IPS DF 6.9 (cell line): ENCODE measurements around the gene CHRNB2.

Experiments used
- DNase-seq: peaks from one replicate; pipeline ENCODE4 v3.0.0-alpha.2; 2013; ENCODE audit warnings: low read depth, low spot score
- H3K27ac ChIP-seq: one replicate; pipeline ENCODE4 v1.5.1; 2013; ENCODE audit warnings: low read length, control low read depth
- H3K27me3 ChIP-seq: 2 replicates; pipeline ENCODE4 v1.6.1; 2013; ENCODE audit warnings: mild to moderate bottlenecking, low read length; ENCODE audit not compliant: control insufficient read depth, insufficient read depth
- H3K36me3 ChIP-seq: 2 replicates; pipeline ENCODE4 v1.6.1; 2013; ENCODE audit warnings: low read length; ENCODE audit not compliant: control insufficient read depth, insufficient read depth
- H3K4me1 ChIP-seq: 2 replicates; pipeline ENCODE4 v1.6.1; 2013; ENCODE audit warnings: low read length; ENCODE audit not compliant: control insufficient read depth, insufficient read depth
- H3K4me3 ChIP-seq: 2 replicates; pipeline ENCODE4 v1.5.1; 2013; ENCODE audit warnings: mild to moderate bottlenecking, low read length
- H3K9me3 ChIP-seq: 2 replicates; pipeline ENCODE4 v1.6.1; 2013; ENCODE audit warnings: low read length, inconsistent platforms; ENCODE audit not compliant: control insufficient read depth, insufficient read depth
- WGBS: extraction: QIAGEN DNeasy Blood & Tissue Kit; methylation state at CpG from one replicate; pipeline ENCODE4 v1.1.7; 2013; ENCODE audit warnings: mixed read lengths, missing lambda C conversion rate; ENCODE audit not compliant: insufficient read length, insufficient coverage; 5-methylcytosine and 5-hydroxymethylcytosine counted together

Gene CHRNB2

DNA sequence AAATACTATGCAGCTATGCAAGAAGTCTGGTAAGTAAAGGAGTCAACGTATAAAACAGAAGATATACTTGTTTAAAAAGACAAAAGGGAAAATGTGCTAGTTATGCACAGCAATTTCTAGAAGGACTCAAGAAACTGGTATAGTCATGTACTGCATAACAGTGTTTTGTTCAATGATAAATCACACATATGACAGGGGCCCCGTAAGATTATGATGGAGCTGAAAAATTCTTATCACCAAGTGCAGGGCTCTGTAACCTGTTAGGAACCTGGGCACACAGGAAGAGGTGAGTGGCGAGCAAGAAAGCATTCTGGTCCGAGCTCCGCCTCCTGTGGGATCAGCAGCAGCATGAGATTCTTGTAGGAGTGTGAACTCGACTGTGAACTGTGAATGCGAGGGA is 27.2 kb downstream of the CHRNB2 start:
- Histone ChIP-seq H3K4me1 (no peaks in the 10 kb centered on the region), H3K36me3 (peaks cover 31% of the 10 kb centered on the region), H3K9me3 (no peaks in the 10 kb centered on the region), H3K27me3 (no peaks in the 10 kb centered on the region), H3K27ac (no peak overlapping the region), H3K4me3 (no peak overlapping the region)
- DNase-seq = no peak
- no CpG with 5 or more reads among the region's 7 CpGs for WGBS

DNA sequence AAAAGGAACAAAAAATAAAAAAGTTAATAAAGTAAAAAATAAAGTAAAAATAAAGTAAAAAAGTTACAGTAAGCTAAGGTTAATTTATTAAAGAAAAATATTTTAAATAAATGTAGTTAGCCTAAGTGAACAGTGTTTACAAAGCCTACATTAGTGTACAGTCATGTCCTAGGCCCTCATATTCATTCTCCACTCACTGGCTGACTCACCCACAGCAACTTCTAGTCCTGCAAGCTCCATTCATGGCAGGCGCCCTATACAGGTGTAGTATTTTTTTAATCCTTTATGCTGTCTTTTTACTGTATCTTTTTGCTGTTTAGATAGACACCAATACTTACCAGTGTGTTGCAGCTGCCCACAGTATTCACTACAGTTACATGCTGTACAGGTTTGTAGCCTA is 28.0 kb downstream of the CHRNB2 start:
- H3K27ac ChIP-seq = no peak overlapping the region
- no peak for DNase-seq
- no peaks in the 10 kb centered on the region for H3K9me3 ChIP-seq
- no peaks in the 10 kb centered on the region for H3K4me1 ChIP-seq
- WGBS = no CpG with 5 or more reads among the region's 1 CpG
- peaks cover 26% of the 10 kb centered on the region for H3K36me3 ChIP-seq
- no peaks in the 10 kb centered on the region for H3K27me3 ChIP-seq
- H3K4me3 ChIP-seq = no peak overlapping the region

DNA sequence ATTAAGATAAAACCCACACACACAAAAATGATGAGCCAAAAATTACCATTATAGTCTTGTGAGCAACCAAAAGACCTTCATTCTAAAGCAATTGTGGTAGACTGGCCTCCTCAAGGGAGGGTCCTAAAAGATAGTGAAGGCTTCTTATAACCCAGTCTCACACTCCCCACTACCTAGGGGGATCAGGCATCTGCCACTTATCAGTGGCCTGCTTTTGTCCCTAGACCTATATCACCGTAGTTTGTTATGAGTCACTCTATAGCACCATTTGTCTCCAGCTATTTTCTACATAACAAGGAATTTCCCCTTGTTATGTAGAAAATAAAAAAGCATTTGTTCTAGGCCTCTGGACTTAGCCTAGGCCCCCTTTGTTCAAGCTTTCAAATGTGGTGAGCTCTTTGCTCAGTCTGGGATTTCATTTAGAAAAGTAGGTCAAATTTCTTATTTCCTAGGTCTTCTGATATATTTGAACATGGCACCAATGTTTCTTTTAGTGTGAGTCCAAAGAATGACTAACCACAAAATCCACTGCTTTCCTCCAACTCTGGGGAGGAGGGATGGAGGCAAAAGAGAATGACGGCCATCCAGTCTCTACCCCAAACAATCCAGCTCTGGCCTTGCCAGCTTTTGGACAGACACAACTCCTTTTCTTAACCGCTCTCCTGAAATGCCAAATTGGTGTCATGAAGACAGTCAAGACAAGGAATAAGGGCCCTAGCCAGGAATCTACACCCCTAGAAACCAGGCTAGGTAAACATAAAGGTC is 31.5 kb downstream of the CHRNB2 start:
- whole genome bisulfite sequencing = no CpG with 5 or more reads among the region's 3 CpGs
- no peak overlapping the region for H3K4me3 ChIP-seq
- DNase-seq = no peak
- no peaks in the 10 kb centered on the region for H3K9me3 ChIP-seq
- no peaks in the 10 kb centered on the region for H3K4me1 ChIP-seq
- no peak overlapping the region for H3K27ac ChIP-seq
- no peaks in the 10 kb centered on the region for H3K27me3 ChIP-seq
- peaks cover 33% of the 10 kb centered on the region for H3K36me3 ChIP-seq

DNA sequence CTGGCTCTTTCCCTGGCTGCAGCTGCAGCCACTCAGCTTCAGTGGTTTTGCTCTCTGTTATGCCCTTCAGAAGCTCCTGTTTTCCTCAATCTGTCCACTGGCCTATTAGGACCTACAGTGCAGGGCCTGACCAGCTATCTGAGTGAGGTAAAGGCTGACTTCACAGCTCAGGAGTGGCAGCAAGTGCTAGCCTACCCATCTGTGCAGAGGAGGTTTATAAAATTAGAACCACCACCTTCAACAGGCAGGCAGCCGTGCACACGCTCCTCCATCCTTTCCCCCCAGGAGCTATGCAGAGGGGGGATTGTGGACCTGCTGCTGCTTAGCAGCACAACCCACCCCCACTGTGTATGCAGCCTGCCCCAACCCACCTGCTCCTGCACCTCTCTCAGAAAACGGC is 32.1 kb downstream of the CHRNB2 start:
- no peak overlapping the region for H3K27ac ChIP-seq
- H3K36me3 ChIP-seq = peaks cover 33% of the 10 kb centered on the region
- no peaks in the 10 kb centered on the region for H3K27me3 ChIP-seq
- WGBS = no CpG with 5 or more reads among the region's 3 CpGs
- DNase-seq = no peak
- H3K9me3 ChIP-seq = no peaks in the 10 kb centered on the region
- H3K4me3 ChIP-seq = no peak overlapping the region
- no peaks in the 10 kb centered on the region for H3K4me1 ChIP-seq

DNA sequence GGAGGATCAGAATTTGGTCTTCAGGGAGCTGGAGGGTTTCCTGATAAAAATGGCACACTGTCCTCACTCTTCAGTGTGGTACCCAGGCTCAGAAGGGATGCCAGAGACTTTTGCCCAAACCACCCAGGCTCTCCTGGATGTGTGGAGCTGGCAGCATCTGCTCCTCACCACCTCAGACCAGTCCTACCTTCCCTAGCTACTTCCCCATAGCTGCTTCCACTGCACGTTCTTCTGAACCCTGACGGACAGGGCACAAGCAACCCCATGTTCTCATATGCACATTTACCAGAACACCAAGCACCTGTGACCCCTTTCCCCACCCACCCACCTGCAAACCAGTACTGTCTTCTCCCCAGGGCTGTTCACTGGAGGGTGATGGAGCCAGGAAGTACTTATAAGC is 35.7 kb downstream of the CHRNB2 start:
- Histone ChIP-seq H3K9me3 (no peaks in the 10 kb centered on the region), H3K4me1 (no peaks in the 10 kb centered on the region), H3K4me3 (no peak overlapping the region), H3K36me3 (peaks cover 12% of the 10 kb centered on the region; the same call in 1 of the 2 replicates), H3K27ac (no peak overlapping the region), H3K27me3 (no peaks in the 10 kb centered on the region)
- no peak for DNase-seq
- WGBS = no CpG with 5 or more reads among the region's 2 CpGs

DNA sequence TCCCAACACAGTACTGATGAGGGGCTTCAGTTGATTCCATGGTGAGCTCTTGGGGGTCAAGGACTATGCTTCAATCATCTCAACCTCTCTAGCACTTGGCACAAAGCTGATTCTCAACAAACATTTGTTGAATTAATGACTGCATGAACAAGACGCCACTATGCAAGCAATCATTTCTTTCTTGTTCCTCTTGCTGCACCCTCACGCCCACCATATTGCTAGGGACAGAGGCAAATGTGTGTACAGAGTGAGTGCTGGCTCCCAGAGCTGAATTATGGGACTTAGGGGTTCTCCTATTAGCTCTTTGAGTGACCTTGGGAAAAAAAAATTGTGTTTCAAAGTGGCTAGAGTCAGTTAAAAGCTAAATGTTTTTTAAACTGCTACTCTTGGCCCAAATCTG is 38.0 kb downstream of the CHRNB2 start:
- H3K4me3 ChIP-seq = no peak overlapping the region
- H3K36me3 ChIP-seq = peaks cover 10% of the 10 kb centered on the region; the same call in 1 of the 2 replicates
- no peaks in the 10 kb centered on the region for H3K9me3 ChIP-seq
- DNase-seq = no peak
- no CpG with 5 or more reads among the region's 2 CpGs for WGBS
- H3K27me3 ChIP-seq = no peaks in the 10 kb centered on the region
- H3K27ac ChIP-seq = no peak overlapping the region
- peaks cover 2% of the 10 kb centered on the region; the same call in 1 of the 2 replicates for H3K4me1 ChIP-seq

DNA sequence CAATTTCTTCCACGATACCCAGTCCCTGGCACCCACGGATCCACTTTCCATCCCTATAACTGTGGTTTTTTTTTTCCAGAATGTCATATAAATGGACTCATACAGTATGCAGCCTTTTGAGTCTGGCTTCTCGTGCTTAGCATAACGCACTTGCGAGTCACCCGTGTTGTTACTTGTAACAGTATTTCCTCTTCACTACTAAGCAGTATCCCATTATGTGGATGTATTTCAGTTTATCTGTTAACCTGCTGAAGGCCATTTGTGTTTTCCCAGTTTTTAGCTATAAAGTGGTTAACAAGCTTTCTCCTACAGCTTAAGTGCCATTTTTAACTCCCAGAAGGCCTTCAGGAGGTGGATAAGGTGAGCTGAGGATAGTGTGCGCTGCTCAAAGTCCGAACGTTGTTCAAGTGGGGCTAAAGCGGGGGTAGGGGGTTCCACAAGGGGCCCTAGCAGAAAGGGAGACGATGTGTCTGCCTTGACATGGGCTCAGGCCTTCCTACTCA is 39.6 kb downstream of the CHRNB2 start:
- no peaks in the 10 kb centered on the region for H3K27me3 ChIP-seq
- H3K4me3 ChIP-seq = peak overlapping the region; percentile 95; the same call in 1 of the 2 replicates
- DNase-seq = no peak
- no peaks in the 10 kb centered on the region; the same call in 1 of the 2 replicates for H3K36me3 ChIP-seq
- no peaks in the 10 kb centered on the region for H3K9me3 ChIP-seq
- peaks cover 2% of the 10 kb centered on the region; the same call in 1 of the 2 replicates for H3K4me1 ChIP-seq
- H3K27ac ChIP-seq = no peak overlapping the region
- no CpG with 5 or more reads among the region's 11 CpGs for WGBS

DNA sequence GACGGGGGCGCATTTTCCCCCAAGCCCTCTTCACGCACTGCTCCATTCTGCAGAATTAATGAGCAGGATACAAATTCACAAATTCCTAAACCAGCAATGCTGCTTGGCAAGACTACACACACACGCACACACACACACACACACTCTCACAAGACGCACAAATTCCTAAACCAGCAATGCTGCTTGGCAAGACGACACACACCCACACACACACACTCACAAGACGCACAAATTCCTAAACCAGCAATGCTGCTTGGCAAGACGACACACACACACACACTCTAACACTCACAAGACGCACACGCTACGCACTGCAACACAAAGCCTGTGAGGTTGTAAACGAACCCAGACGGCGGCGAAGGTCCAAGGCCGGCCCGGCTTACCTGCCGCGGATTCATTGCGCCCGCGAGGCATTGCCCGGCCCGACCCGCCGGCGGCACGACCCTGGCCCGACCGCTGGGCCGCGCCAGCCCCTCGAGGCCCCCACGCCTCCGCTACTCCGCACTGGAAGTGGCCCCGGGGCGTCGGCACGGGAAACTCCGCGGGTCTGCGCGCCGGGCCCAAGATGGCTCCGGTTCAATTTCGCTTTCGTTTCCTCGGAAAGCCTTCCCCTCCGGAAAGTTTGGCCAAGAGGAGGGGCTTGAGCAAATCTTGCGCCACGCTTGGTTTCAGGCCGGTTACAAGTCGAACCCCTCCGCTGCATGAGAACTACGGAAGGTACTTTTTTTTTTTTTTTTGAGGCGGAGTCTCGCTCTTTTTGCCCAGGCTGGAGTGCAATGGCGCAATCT is 40.2 kb downstream of the CHRNB2 start, which contains the start of gene ADAR:
TSS of gene ADAR (minus strand) at position 578 of the 788 bp plus-strand sequence. CDS start at position 398, 180 bp downstream.
- peaks cover 2% of the 10 kb centered on the region; the same call in 1 of the 2 replicates for H3K4me1 ChIP-seq
- peak within 1 kb of the TSS; percentile 95 for H3K4me3 ChIP-seq
- no CpG with 5 or more reads among the region's 59 CpGs for WGBS
- H3K27ac ChIP-seq = peak within 1 kb of the TSS; percentile 43
- DNase-seq = no peak
- no peaks in the 10 kb centered on the region for H3K9me3 ChIP-seq
- H3K36me3 ChIP-seq = no peaks in the 10 kb centered on the region
- H3K27me3 ChIP-seq = no peaks in the 10 kb centered on the region

DNA sequence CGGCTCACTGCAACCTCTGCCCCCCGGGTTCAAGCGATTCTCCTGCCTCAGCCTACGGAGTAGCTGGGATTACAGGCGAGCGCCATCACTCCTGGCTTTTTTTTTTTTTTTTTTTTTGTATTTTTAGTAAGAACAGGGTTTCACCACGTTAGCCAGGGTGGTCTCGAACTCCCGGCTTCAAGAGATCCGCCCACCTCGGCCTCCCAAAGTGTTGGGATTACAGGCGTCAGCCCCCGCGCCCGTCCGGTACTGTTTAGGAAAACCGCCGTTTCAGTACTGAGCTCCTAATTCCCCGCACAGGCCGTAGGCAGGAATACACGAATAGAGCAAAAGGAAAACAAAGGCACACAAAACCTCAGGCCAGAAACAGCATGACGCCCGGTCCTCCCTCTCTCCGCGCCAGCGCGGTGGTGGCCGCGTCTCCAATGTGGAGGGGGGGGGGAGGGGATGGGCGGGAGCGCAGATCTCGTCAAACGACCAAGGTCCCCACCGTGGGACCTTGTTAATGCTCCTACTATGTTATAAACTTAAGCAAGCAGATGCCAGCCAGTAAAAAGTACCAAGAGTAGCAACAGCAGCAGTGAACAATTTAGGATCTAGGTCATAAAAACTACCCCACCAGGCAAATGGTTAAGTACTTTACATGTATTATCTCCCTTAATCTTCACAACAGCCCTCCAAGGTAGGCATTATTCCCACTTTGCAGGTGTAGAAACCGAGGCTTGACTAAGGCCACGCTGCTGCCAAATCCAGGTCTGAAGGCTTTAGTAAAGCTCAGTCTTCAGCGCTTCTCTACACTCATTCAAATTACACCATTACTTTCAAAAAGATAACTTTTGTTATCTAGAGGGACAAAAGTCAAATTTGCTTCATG is 41.1 kb downstream of the CHRNB2 start:
- H3K4me3 ChIP-seq = peak overlapping the region; percentile 95; the same call in 1 of the 2 replicates
- no peaks in the 10 kb centered on the region for H3K9me3 ChIP-seq
- no peaks in the 10 kb centered on the region for H3K36me3 ChIP-seq
- no peak for DNase-seq
- WGBS = no CpG with 5 or more reads among the region's 37 CpGs
- H3K4me1 ChIP-seq = peaks cover 2% of the 10 kb centered on the region; the same call in 1 of the 2 replicates
- H3K27ac ChIP-seq = peak overlapping the region; percentile 43
- H3K27me3 ChIP-seq = no peaks in the 10 kb centered on the region
